Spleen (tissue), 11 donors: ENCODE data around the gene PIM2. TPM values are rescaled to one million over a fixed set of nuclear protein-coding genes. Genes with fewer than 3 reads are reported as not detected.

Experiments used
- DNase-seq: peaks from one replicate; pipeline ENCODE4 v3.0.0-alpha.2; 2020
- H3K27ac ChIP-seq, 8 donors: fragments of 200-600 bp; sonication (generic) in 7 of 8; 1 replicate in 4 of 8; 2 replicates in 4 of 8; pipeline versions ENCODE4 v1.5.0 to v1.8.0; 2016 to 2021; ENCODE audit warnings: inconsistent platforms in 4 of 8, mild to moderate bottlenecking in 4 of 8, moderate library complexity in 1 of 8
- H3K27me3 ChIP-seq, 7 donors: fragments of 200-600 bp; sonication (generic) in 6 of 7; replicated peaks in 1 of 7; 1 replicate in 4 of 7; 2 replicates in 3 of 7; pipeline versions ENCODE4 v1.5.0 to v1.8.0; 2016 to 2021; ENCODE audit warnings: inconsistent platforms in 3 of 7, mild to moderate bottlenecking in 1 of 7
- H3K36me3 ChIP-seq, 6 donors: fragments of 200-600 bp; sonication (generic) in 5 of 6; 1 replicate in 4 of 6; 2 replicates in 2 of 6; pipeline versions ENCODE4 v1.5.0 to v1.8.0; 2016 to 2021; ENCODE audit warnings: inconsistent platforms in 2 of 6
- H3K4me1 ChIP-seq, 6 donors: fragments of 200-600 bp; sonication (generic) in 5 of 6; 1 replicate in 3 of 6; 2 replicates in 3 of 6; pipeline versions ENCODE4 v1.5.0 to v1.8.0; 2016 to 2021; ENCODE audit warnings: inconsistent platforms in 3 of 6
- H3K4me3 ChIP-seq, 8 donors: fragments of 200-600 bp; sonication (generic) in 7 of 8; 1 replicate in 4 of 8; 2 replicates in 4 of 8; pipeline versions ENCODE4 v1.5.0 to v1.8.0; 2016 to 2021; ENCODE audit warnings: inconsistent platforms in 4 of 8, mild to moderate bottlenecking in 4 of 8, moderate library complexity in 2 of 8
- H3K9me3 ChIP-seq, 8 donors: fragments of 200-600 bp; sonication (generic) in 7 of 8; 1 replicate in 4 of 8; 2 replicates in 4 of 8; pipeline versions ENCODE4 v1.5.0 to v1.8.0; 2016 to 2021; ENCODE audit warnings: inconsistent platforms in 4 of 8
- CTCF ChIP-seq, 11 experiments: fragments of 200-600 bp in 7 of 11; fragments of 450-650 bp in 4 of 11; sonication (generic) in 4 of 11; IDR thresholded peaks in 8 of 11; conservative IDR thresholded peaks in 3 of 11; 1 replicate in 7 of 11; 2 replicates in 4 of 11; pipeline versions ENCODE4 v1.4.0 to v1.8.0; 2016 to 2021; ENCODE audit warnings: antibody characterized with exemption in 11 of 11, inconsistent platforms in 4 of 11, mild to moderate bottlenecking in 1 of 11
- POLR2A ChIP-seq, 3 donors: fragments of 450-650 bp; IDR thresholded peaks; one replicate each; pipeline ENCODE4 v1.5.1; 2017; ENCODE audit warnings: antibody characterized with exemption in 3 of 3, mild to moderate bottlenecking in 1 of 3
- POLR2AphosphoS5 ChIP-seq, 3 donors: sonication (generic); formaldehyde crosslinking; IDR thresholded peaks; one replicate each; pipeline ENCODE4 v1.5.1; 2017; ENCODE audit warnings: antibody characterized with exemption in 3 of 3
- WGBS, 5 donors: extraction: QIAGEN DNeasy Blood & Tissue Kit in 3 of 5; methylation state at CpG; one replicate each; pipeline versions ENCODE4 v1.1.5 to v1.1.7; 2013 to 2018; 5-methylcytosine and 5-hydroxymethylcytosine counted together
- intact Hi-C: fragments of 100-400 bp; cut with DNase I; formaldehyde crosslinking; loops from one replicate; pipeline ENCODE4 v1.15.0; 2023; ENCODE audit warnings: low total_unique reads
- polyA plus RNA-seq, 3 donors: library from polyadenylated mRNA; stranded (reverse); fragments of 200-250 nt; gene quantifications; one replicate each; pipeline ENCODE4 v1.2.1, GENCODE V29; 2013
- total RNA-seq, 7 donors: library from RNA; depleted of rRNA in 3 of 7; stranded (reverse); fragments of >200 nt in 3 of 7; fragmentation: NEBNext Ultra II Directional in 4 of 7; extraction: Animal tissue kit (Norgen Biotek cat#: 25700) in 4 of 7; gene quantifications; one replicate each; pipeline versions ENCODE4 v1.1.0 to v1.2.1, GENCODE V29; 2016 to 2021
- donor health status: healthy with polysubstance abuse.
- donor health status: DM: no; HTN: no; CAD: no; lungs with moderate emphysema.
- donor health status: DM: no; HTN: no; CAD: no.
- donor health status: Bipolar disorder and iron deficiency.
- donor health status: healthy.
- donor health status: DM: no; HTN: no; CAD: no.
- donor health status: DM: yes; HTN: yes; CAD: no.

PIM2 gene
- total and polyA plus RNA-seq, 10 donors: 54.2 to 220 (median 124) TPM

GRCh38 chrX:48897625-48898306 is 21.1 kb downstream of the PIM2 start, which contains the start of the genes PQBP1 and TIMM17B:
TSS of gene PQBP1 (plus strand) at chrX:48897930. CDS start at chrX:48898510, 580 bp downstream.
TSS of gene TIMM17B (minus strand) at chrX:48897768. CDS start at chrX:48897749, 19 bp downstream.
- TF ChIP-seq CTCF (IDR thresholded peaks at IDR 0.05 in 8 of 11, conservative IDR thresholded peaks at IDR 0.05 in 3 of 11) (peak in 1 of 11 experiments; percentile 15), POLR2AphosphoS5 (IDR thresholded peaks at IDR 0.05) (peak; percentile 94 to 96 (median 94)), POLR2A (IDR thresholded peaks at IDR 0.05) (peak in 1 of 3 donors; percentile 37)
- Histone ChIP-seq H3K27ac (peak within 1 kb of the TSS; percentile 92 to 98 (median 96)), H3K9me3 (peaks cover 0 to 7% (median 0%) of the 10 kb centered on the region in 8 donors), H3K27me3 (no peaks in the 10 kb centered on the region), H3K36me3 (peaks cover 0 to 62% (median 25%) of the 10 kb centered on the region in 6 donors), H3K4me1 (peaks cover 2 to 40% (median 22%) of the 10 kb centered on the region in 6 donors), H3K4me3 (peak within 1 kb of the TSS; percentile 47 to 81 (median 54))
- WGBS, 5 donors: 0 to 53% (median 1%) methylated on average over 19 to 49 of the region's 49 CpGs
- intact Hi-C loops: loop anchor here (10.0 kb wide), 2 partner anchors 47 to 93 kb away; partner anchors contain the start of gene HDAC6
- peak; percentile 95 for DNase-seq

GRCh38 chrX:48897157-48897624 is 21.6 kb downstream of the PIM2 start:
- peak; percentile 89 for DNase-seq
- no peaks in the 10 kb centered on the region for H3K27me3 ChIP-seq
- peaks cover 0 to 57% (median 22%) of the 10 kb centered on the region in 6 donors for H3K36me3 ChIP-seq
- peaks cover 2 to 42% (median 23%) of the 10 kb centered on the region in 6 donors for H3K4me1 ChIP-seq
- H3K27ac ChIP-seq: peak overlapping the region; percentile 92 to 98 (median 96)
- TF ChIP-seq CTCF (IDR thresholded peaks at IDR 0.05 in 8 of 11, conservative IDR thresholded peaks at IDR 0.05 in 3 of 11): no peak
- no peak for TF ChIP-seq POLR2A (IDR thresholded peaks at IDR 0.05)
- TF ChIP-seq POLR2AphosphoS5 (IDR thresholded peaks at IDR 0.05): no peak
- peak overlapping the region; percentile 47 to 81 (median 54) for H3K4me3 ChIP-seq
- 0 to 57% (median 1%) methylated on average over 1 to 38 of the region's 38 CpGs for WGBS, 5 donors
- intact Hi-C loops: loop anchor here (10.0 kb wide), 2 partner anchors 48 to 92 kb away; partner anchors contain the start of gene HDAC6
- H3K9me3 ChIP-seq: peaks cover 0 to 7% (median 0%) of the 10 kb centered on the region in 8 donors

- peaks cover 2 to 47% (median 25%) of the 10 kb centered on the region in 6 donors for H3K4me1 ChIP-seq
- H3K4me3 ChIP-seq: peak overlapping the region; percentile 47 to 81 (median 54)
- peaks cover 0 to 7% (median 0%) of the 10 kb centered on the region in 8 donors for H3K9me3 ChIP-seq
- peaks cover 0 to 52% (median 16%) of the 10 kb centered on the region in 6 donors for H3K36me3 ChIP-seq
- peak overlapping the region in 7 of 8 donors; percentile 92 to 98 (median 96) for H3K27ac ChIP-seq
- H3K27me3 ChIP-seq: peaks cover 0 to 3% (median 0%) of the 10 kb centered on the region in 7 donors
- peak; percentile 58 for DNase-seq
- intact Hi-C loops: loop anchor here (10.0 kb wide), 2 partner anchors 48 to 92 kb away; partner anchors contain the start of gene HDAC6
- TF ChIP-seq POLR2A (IDR thresholded peaks at IDR 0.05) (no peak), POLR2AphosphoS5 (IDR thresholded peaks at IDR 0.05) (no peak), CTCF (IDR thresholded peaks at IDR 0.05 in 8 of 11, conservative IDR thresholded peaks at IDR 0.05 in 3 of 11) (no peak)
- WGBS, 5 donors: 51 to 68% (median 60%) methylated on average over 9 of the region's 9 CpGs
These were observed 22.2 kb downstream of the PIM2 start for GRCh38 chrX:48896611-48897011.
